HL-60 (cell line): Measurements from ENCODE around the gene BLOC1S5.
A peak's percentile ranks its signal among the peaks of the same experiment; 100 is the strongest.

Experiments used
- DNase-seq, 2 experiments: peaks; one replicate each; pipeline ENCODE4 v3.0.0-alpha.2; 2010 to 2020; ENCODE audit warnings: low read depth in 1 of 2, low spot score in 1 of 2
- H3K27ac ChIP-seq: fragments of 250-450 bp; sonication (Bioruptor Pico); replicated peaks from 2 replicates; pipeline ENCODE4 v1.5.1; 2020; ENCODE audit warnings: mild to moderate bottlenecking, moderate library complexity
- H3K27me3 ChIP-seq: fragments of 250-450 bp; sonication (Bioruptor Pico); 2 replicates; pipeline ENCODE4 v1.5.1; 2021; ENCODE audit warnings: mild to moderate bottlenecking, moderate library complexity; ENCODE audit not compliant: insufficient read depth, poor library complexity, severe bottlenecking
- H3K4me3 ChIP-seq: replicated peaks from 2 replicates; pipeline ENCODE4 v1.5.1; 2011; ENCODE audit warnings: mild to moderate bottlenecking, control low read depth, low read length; ENCODE audit not compliant: insufficient read depth
- GABPA ChIP-seq: IDR thresholded peaks from 2 replicates; pipeline ENCODE4 v1.6.1; 2012; ENCODE audit warnings: low read depth
- POLR2AphosphoS5 ChIP-seq: IDR thresholded peaks from 2 replicates; pipeline ENCODE4 v1.6.1; 2012; ENCODE audit warnings: low read depth
- REST ChIP-seq: IDR thresholded peaks from 2 replicates; pipeline ENCODE4 v1.6.1; 2012; ENCODE audit warnings: low read depth; ENCODE audit not compliant: insufficient replicate concordance
- SPI1 ChIP-seq: IDR thresholded peaks from 2 replicates; pipeline ENCODE4 v1.6.1; 2012; ENCODE audit warnings: low read depth, mild to moderate bottlenecking, borderline replicate concordance
- TF ChIP-seq, protein P1 (sequence below): IDR thresholded peaks from one replicate; pipeline ENCODE4 v1.5.1; 2011; ENCODE audit warnings: low read length, control low read depth, inconsistent platforms; ENCODE audit not compliant: insufficient read depth

The BLOC1S5 gene

DNA sequence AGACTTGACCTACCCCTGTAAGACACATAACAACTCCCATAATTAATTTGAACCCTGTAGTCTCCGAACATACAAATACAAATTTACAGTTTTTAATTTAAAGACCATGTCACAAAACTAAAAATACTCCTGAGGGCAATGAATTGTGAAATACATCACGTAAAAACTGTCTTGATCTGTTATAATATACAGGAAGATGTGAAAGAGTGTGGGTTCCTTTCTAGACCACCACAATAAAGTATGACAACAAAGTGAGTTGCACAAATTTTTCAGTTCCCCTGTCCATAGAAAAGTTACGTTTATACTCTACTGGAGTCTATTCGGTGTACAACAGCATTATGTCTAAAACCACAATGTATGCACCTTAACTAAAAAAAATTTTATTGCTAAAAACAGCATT, 11.0 kb upstream of the BLOC1S5 start:
- H3K27me3 ChIP-seq: no peaks in the 10 kb centered on the region

GRCh38 chr6:8074213-8074612, 10.0 kb upstream of the BLOC1S5 start:
- H3K27me3 ChIP-seq: no peaks in the 10 kb centered on the region
- H3K27ac ChIP-seq: peak overlapping the region; percentile 54
- no peak overlapping the region for H3K4me3 ChIP-seq
- DNase-seq: no peak
- no peak for TF ChIP-seq SPI1

More for the DNA sequence above, 11.0 kb upstream of the BLOC1S5 start:
- TF ChIP-seq REST (no peak), SPI1 (no peak), POLR2AphosphoS5 (no peak), GABPA (no peak)
- TF ChIP-seq, protein P1, sequence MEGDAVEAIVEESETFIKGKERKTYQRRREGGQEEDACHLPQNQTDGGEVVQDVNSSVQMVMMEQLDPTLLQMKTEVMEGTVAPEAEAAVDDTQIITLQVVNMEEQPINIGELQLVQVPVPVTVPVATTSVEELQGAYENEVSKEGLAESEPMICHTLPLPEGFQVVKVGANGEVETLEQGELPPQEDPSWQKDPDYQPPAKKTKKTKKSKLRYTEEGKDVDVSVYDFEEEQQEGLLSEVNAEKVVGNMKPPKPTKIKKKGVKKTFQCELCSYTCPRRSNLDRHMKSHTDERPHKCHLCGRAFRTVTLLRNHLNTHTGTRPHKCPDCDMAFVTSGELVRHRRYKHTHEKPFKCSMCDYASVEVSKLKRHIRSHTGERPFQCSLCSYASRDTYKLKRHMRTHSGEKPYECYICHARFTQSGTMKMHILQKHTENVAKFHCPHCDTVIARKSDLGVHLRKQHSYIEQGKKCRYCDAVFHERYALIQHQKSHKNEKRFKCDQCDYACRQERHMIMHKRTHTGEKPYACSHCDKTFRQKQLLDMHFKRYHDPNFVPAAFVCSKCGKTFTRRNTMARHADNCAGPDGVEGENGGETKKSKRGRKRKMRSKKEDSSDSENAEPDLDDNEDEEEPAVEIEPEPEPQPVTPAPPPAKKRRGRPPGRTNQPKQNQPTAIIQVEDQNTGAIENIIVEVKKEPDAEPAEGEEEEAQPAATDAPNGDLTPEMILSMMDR: no peak
- Histone ChIP-seq H3K4me3 (no peak overlapping the region), H3K27ac (peak overlapping the region; percentile 54)
- DNase-seq: peak in 1 of 2 experiments; percentile 38

GRCh38 chr6:8073758-8074157, 9.6 kb upstream of the BLOC1S5 start:
- no peak for DNase-seq
- H3K27me3 ChIP-seq: no peaks in the 10 kb centered on the region
- no peak for TF ChIP-seq SPI1
- no peak for TF ChIP-seq POLR2AphosphoS5
- no peak for TF ChIP-seq GABPA
- no peak for TF ChIP-seq REST
- no peak overlapping the region for H3K27ac ChIP-seq
- no peak overlapping the region for H3K4me3 ChIP-seq

DNA sequence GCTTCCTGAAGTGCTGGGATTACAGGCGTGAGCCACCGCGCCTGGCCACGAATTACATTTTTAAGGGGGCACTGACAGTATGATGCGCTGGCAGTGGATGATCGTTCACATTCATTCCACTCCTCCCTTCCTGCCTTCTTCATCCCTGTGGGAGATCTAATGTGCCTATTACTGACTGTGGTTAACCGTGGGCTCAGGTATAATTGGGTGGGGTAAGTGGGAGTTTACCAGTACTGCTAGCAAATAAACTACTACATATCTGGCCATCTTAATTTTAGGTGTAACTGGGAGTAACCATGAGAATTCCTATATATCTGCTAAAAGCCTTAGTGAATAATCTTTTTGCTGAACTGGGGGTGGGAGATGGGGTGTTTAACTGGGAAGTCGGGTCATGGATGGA, 6.5 kb upstream of the BLOC1S5 start:
- H3K4me3 ChIP-seq: no peak overlapping the region
- TF ChIP-seq, protein P1: no peak
- TF ChIP-seq SPI1 (no peak), GABPA (no peak)
- no peaks in the 10 kb centered on the region for H3K27me3 ChIP-seq
- no peak for DNase-seq
- no peak overlapping the region for H3K27ac ChIP-seq

- Histone ChIP-seq H3K27me3 (no peaks in the 10 kb centered on the region), H3K27ac (no peak overlapping the region), H3K4me3 (no peak overlapping the region)
- TF ChIP-seq POLR2AphosphoS5 (no peak), GABPA (no peak), REST (no peak), SPI1 (no peak)
- TF ChIP-seq, protein P1: no peak
- DNase-seq: no peak
Measured at GRCh38 chr6:8069631-8070284, 5.6 kb upstream of the BLOC1S5 start.
